Measurements from ENCODE around the gene TYRO3. TPM values are rescaled to one million over a fixed set of nuclear protein-coding genes. Genes with fewer than 3 reads are reported as not detected.
"Not testable (repeated sequence)": the region's sequence is repeated elsewhere in the genome, so short reads cannot be mapped to it uniquely, and the experiment has no call there.

Gene TYRO3
- total RNA-seq, 1 experiment from 2014 or later: 0.37 TPM

DNA sequence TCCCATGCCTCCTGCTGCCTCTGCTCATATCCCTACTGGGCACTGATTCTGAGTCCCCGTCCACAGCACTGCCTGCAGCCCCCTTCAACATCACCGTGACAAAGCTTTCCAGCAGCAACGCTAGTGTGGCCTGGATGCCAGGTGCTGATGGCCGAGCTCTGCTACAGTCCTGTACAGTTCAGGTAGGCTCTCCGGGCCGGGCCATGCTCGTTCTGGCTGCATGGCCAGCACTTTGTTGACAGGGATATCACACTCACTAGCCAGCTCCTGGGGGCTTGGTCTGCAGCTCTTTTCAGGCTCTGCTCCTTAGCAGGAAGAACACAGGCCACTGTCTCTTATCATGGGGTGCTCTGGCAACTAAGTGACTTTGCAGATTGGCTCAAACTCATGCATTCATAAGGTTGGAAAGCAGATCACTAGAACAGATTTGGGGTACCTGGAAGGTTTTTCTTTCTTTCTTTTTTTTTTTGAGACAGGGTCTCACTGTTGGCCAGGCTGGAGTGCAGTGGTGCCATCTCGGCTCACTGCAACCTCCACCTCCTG lies 6.0 kb downstream of the TYRO3 start:
- DNase-seq: no peak
- Histone ChIP-seq H4K20me1 (ENCODE audit: insufficient read depth, low read depth, low read length) (no peaks in the 10 kb centered on the region), H3K9me3 (ENCODE audit: low read length) (no peaks in the 10 kb centered on the region), H3K36me3 (ENCODE audit: insufficient read depth, low read length) (no peaks in the 10 kb centered on the region), H3K4me2 (ENCODE audit: low read depth, low read length, poor library complexity, severe bottlenecking) (no peak overlapping the region), H3K79me2 (ENCODE audit: low read length) (no peaks in the 10 kb centered on the region), H3K9ac (ENCODE audit: low read length) (no peak overlapping the region), H2AFZ (ENCODE audit: low read length) (no peak overlapping the region), H3K27me3 (ENCODE audit: low read length) (no peaks in the 10 kb centered on the region), H3K9me2 (replicated peaks; ENCODE audit: insufficient read depth, low read length) (no peaks in the 10 kb centered on the region), H3K4me3 (ENCODE audit: low read length) (no peak overlapping the region), H3K4me1 (ENCODE audit: low read length) (no peaks in the 10 kb centered on the region), H3K27ac (ENCODE audit: low read length) (no peak overlapping the region)

DNA sequence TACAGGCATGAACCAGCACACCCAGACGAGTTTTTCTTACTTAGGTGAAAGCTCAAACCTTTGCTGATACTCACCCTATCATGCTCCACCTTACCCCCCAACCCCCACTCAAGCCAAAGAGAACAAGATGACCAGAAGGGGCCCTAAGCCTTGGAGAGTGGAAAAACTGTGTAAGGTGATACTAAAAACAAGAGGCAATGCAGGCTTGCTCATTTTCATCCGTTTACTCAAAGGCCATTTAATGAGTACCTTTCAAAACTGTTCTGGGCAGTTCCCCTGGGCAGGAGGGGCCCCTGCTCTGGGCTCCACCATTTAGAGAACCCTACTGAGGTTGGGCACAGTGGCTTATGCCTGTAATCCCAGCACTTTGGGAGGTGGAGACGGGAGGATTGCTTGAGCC lies 6.7 kb downstream of the TYRO3 start:
- DNase-seq: no peak
- no peaks in the 10 kb centered on the region for H4K20me1 ChIP-seq (ENCODE audit: insufficient read depth, low read depth, low read length)
- H3K27ac ChIP-seq (ENCODE audit: low read length): no peak overlapping the region
- H3K9ac ChIP-seq (ENCODE audit: low read length): no peak overlapping the region
- no peaks in the 10 kb centered on the region for H3K9me3 ChIP-seq (ENCODE audit: low read length)
- no peaks in the 10 kb centered on the region for H3K9me2 ChIP-seq (replicated peaks; ENCODE audit: insufficient read depth, low read length)
- H3K79me2 ChIP-seq (ENCODE audit: low read length): no peaks in the 10 kb centered on the region
- H3K4me3 ChIP-seq (ENCODE audit: low read length): no peak overlapping the region
- no peaks in the 10 kb centered on the region for H3K27me3 ChIP-seq (ENCODE audit: low read length)
- H3K4me2 ChIP-seq (ENCODE audit: low read depth, low read length, poor library complexity, severe bottlenecking): no peak overlapping the region
- H3K36me3 ChIP-seq (ENCODE audit: insufficient read depth, low read length): no peaks in the 10 kb centered on the region
- no peak overlapping the region for H2AFZ ChIP-seq (ENCODE audit: low read length)
- H3K4me1 ChIP-seq (ENCODE audit: low read length): no peaks in the 10 kb centered on the region

DNA sequence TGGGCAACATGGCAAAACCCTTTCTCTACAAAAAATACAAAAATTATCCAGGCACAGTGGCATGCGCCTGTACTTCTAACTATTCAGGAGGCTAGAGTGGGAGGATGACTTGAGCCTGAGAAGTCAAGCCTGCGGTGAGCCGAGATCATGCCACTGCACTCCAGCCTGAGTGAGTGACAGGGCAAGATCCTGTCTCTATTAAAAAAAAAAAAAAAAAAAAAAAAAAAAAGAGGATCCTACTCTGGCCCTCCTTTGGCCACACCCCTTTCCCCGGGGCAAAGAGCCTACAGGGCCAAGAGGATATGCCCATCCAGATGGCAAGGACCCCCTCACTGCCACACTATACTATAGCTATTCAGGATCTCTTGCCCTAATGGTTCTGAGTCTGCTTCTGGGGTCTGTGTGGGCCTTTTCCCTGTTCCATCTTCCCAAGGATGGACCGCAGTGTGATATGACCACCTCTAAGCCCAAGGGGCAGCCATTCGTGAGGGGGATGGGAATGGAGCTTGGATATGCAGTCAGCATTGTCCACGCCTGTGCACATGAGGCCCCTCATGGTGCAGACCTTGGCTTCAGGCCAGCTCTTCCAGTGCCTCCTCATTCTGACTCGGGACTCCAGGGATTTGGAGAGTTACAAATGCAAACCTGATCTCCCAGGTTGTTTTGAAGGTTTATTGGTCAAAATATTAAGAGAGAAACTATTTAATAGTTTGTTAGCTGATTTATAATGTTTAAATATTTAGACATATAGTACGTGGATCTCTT lies 7.3 kb downstream of the TYRO3 start:
- Histone ChIP-seq H3K9ac (ENCODE audit: low read length) (no peak overlapping the region), H3K36me3 (ENCODE audit: insufficient read depth, low read length) (no peaks in the 10 kb centered on the region), H3K4me2 (ENCODE audit: low read depth, low read length, poor library complexity, severe bottlenecking) (no peak overlapping the region)

DNA sequence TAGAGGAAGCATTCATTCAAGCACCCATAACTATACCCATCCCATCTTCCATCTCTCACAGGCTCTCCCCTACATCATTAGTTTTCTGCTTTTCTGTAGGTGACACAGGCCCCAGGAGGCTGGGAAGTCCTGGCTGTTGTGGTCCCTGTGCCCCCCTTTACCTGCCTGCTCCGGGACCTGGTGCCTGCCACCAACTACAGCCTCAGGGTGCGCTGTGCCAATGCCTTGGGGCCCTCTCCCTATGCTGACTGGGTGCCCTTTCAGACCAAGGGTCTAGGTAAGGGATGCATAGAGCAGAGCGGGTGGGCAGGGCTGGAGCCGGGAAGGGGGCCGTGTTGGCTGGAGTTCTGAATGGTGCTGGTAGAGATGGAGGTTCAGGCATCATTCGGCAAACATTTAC lies 8.2 kb downstream of the TYRO3 start:
- Histone ChIP-seq H3K9ac (ENCODE audit: low read length) (no peak overlapping the region), H3K79me2 (ENCODE audit: low read length) (no peaks in the 10 kb centered on the region), H3K4me1 (ENCODE audit: low read length) (no peaks in the 10 kb centered on the region), H3K27ac (ENCODE audit: low read length) (no peak overlapping the region), H3K27me3 (ENCODE audit: low read length) (no peaks in the 10 kb centered on the region), H2AFZ (ENCODE audit: low read length) (no peak overlapping the region), H3K36me3 (ENCODE audit: insufficient read depth, low read length) (no peaks in the 10 kb centered on the region), H3K4me3 (ENCODE audit: low read length) (no peak overlapping the region), H3K4me2 (ENCODE audit: low read depth, low read length, poor library complexity, severe bottlenecking) (no peak overlapping the region), H3K9me2 (replicated peaks; ENCODE audit: insufficient read depth, low read length) (no peaks in the 10 kb centered on the region), H4K20me1 (ENCODE audit: insufficient read depth, low read depth, low read length) (no peaks in the 10 kb centered on the region), H3K9me3 (ENCODE audit: low read length) (no peaks in the 10 kb centered on the region)
- no peak for DNase-seq

More for the DNA sequence above, 7.3 kb downstream of the TYRO3 start:
- no peaks in the 10 kb centered on the region for H3K9me3 ChIP-seq (ENCODE audit: low read length)
- DNase-seq: no peak
- no peaks in the 10 kb centered on the region for H3K79me2 ChIP-seq (ENCODE audit: low read length)
- H3K4me1 ChIP-seq (ENCODE audit: low read length): no peaks in the 10 kb centered on the region
- no peak overlapping the region for H3K4me3 ChIP-seq (ENCODE audit: low read length)
- no peaks in the 10 kb centered on the region for H3K27me3 ChIP-seq (ENCODE audit: low read length)
- H3K27ac ChIP-seq (ENCODE audit: low read length): no peak overlapping the region
- H3K9me2 ChIP-seq (replicated peaks; ENCODE audit: insufficient read depth, low read length): no peaks in the 10 kb centered on the region
- no peaks in the 10 kb centered on the region for H4K20me1 ChIP-seq (ENCODE audit: insufficient read depth, low read depth, low read length)
- no peak overlapping the region for H2AFZ ChIP-seq (ENCODE audit: low read length)

DNA sequence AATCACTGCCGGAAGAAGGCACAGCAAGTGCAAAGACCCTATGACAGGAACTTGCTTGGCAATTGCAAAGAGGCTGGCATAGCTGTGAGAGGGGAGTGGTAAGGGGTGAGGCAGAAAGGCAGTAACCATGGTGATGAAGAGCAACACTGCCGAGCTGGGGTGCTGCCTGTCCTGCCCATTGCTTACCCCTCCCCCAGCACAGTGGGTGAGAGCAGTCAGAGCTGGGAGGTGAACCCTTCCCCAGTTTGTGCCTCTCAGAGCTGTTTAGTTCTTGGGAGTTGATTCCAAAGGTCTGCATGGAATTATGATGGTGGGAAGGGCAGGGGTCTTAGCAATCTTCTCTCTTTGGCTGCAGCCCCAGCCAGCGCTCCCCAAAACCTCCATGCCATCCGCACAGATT lies 8.8 kb downstream of the TYRO3 start:
- no peak overlapping the region for H3K4me3 ChIP-seq (ENCODE audit: low read length)
- H3K27ac ChIP-seq (ENCODE audit: low read length): no peak overlapping the region
- no peak overlapping the region for H3K4me2 ChIP-seq (ENCODE audit: low read depth, low read length, poor library complexity, severe bottlenecking)
- no peaks in the 10 kb centered on the region for H3K9me2 ChIP-seq (replicated peaks; ENCODE audit: insufficient read depth, low read length)
- no peak for DNase-seq
- H2AFZ ChIP-seq (ENCODE audit: low read length): no peak overlapping the region
- no peaks in the 10 kb centered on the region for H3K27me3 ChIP-seq (ENCODE audit: low read length)
- no peaks in the 10 kb centered on the region for H4K20me1 ChIP-seq (ENCODE audit: insufficient read depth, low read depth, low read length)
- no peaks in the 10 kb centered on the region for H3K79me2 ChIP-seq (ENCODE audit: low read length)
- H3K4me1 ChIP-seq (ENCODE audit: low read length): no peaks in the 10 kb centered on the region
- no peak overlapping the region for H3K9ac ChIP-seq (ENCODE audit: low read length)
- no peaks in the 10 kb centered on the region for H3K9me3 ChIP-seq (ENCODE audit: low read length)
- H3K36me3 ChIP-seq (ENCODE audit: insufficient read depth, low read length): no peaks in the 10 kb centered on the region

DNA sequence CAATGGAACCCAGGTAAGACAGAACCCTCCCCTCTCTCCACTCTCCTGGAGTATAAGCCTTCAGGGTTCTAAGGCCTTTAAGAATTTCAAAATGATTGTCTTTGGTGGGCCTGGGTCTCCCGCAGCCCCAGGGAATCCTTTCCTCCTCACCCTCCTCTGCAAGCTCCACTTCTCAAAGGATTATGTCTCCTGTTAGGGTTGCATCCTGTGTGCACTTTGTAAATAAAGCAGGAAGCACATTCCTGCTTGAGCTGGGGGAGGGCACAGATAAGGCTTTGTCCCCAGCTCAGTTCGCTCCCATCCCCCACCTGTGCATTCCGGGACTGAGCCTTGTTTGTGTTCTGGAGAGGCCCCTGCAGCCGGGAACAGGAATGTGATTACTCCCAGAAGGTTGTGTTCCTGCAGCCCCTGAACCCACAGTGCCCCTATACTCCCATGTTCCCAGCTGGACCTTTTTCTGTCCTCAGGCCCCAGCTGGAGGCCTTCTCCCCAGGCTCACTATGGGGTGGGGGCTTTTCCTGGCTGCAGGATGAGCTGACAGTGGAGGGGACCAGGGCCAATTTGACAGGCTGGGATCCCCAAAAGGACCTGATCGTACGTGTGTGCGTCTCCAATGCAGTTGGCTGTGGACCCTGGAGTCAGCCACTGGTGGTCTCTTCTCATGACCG lies 9.5 kb downstream of the TYRO3 start:
- Histone ChIP-seq H3K27ac (ENCODE audit: low read length) (no peak overlapping the region), H3K4me2 (ENCODE audit: low read depth, low read length, poor library complexity, severe bottlenecking) (no peak overlapping the region)

DNA sequence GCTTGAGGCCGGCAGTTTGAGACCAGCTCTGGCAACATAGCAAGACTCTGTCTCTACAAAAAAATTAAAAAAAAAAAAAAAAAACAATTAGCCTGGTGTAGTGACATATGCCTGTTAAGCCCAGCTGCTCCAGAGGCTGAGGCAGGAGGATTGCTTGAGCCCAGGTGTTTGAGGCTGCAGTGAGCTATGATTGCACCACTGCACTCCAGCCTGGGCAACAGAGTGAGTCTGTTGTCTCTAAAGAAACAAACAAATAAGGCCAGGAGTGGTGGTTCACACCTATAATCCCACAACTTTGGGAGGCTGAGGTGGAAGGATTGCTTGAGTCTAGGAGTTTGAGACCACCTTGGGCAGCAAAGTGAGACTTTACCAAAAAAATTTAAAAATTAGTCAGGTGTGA lies 10.2 kb downstream of the TYRO3 start:
- not testable (repeated sequence) for H3K79me2 ChIP-seq (ENCODE audit: low read length); H3K27me3 ChIP-seq (ENCODE audit: low read length); H3K27ac ChIP-seq (ENCODE audit: low read length); H2AFZ ChIP-seq (ENCODE audit: low read length); H3K9me2 ChIP-seq (replicated peaks; ENCODE audit: insufficient read depth, low read length); DNase-seq; H3K36me3 ChIP-seq (ENCODE audit: insufficient read depth, low read length); H3K9ac ChIP-seq (ENCODE audit: low read length); H3K4me3 ChIP-seq (ENCODE audit: low read length); H3K9me3 ChIP-seq (ENCODE audit: low read length); H3K4me1 ChIP-seq (ENCODE audit: low read length); H3K4me2 ChIP-seq (ENCODE audit: low read depth, low read length, poor library complexity, severe bottlenecking); H4K20me1 ChIP-seq (ENCODE audit: insufficient read depth, low read depth, low read length)

More for the DNA sequence above, 9.5 kb downstream of the TYRO3 start:
- Histone ChIP-seq H3K9me2 (replicated peaks; ENCODE audit: insufficient read depth, low read length) (no peaks in the 10 kb centered on the region), H2AFZ (ENCODE audit: low read length) (no peak overlapping the region), H3K79me2 (ENCODE audit: low read length) (no peaks in the 10 kb centered on the region), H3K9ac (ENCODE audit: low read length) (no peak overlapping the region), H3K4me3 (ENCODE audit: low read length) (no peak overlapping the region), H3K36me3 (ENCODE audit: insufficient read depth, low read length) (no peaks in the 10 kb centered on the region), H3K4me1 (ENCODE audit: low read length) (no peaks in the 10 kb centered on the region), H3K27me3 (ENCODE audit: low read length) (no peaks in the 10 kb centered on the region), H3K9me3 (ENCODE audit: low read length) (no peaks in the 10 kb centered on the region), H4K20me1 (ENCODE audit: insufficient read depth, low read depth, low read length) (no peaks in the 10 kb centered on the region)
- DNase-seq: no peak

DNA sequence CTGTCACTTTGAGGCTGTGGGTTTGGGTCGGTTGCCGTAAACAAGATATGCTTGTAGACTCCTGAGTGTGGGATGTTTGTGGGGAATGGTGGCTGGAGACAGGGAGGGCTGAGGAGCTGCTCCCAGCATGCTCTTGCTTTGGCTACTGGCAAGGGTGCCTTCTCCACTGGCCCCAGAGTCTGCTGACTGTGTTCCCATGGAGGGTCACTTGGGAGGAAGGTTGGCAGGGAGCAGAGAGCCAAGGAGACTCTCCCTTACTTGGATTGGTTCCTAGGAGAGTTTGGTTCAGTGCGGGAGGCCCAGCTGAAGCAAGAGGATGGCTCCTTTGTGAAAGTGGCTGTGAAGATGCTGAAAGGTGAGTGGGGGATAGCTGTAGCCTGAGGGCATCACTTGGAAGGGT lies 11.8 kb downstream of the TYRO3 start:
- Histone ChIP-seq H3K36me3 (ENCODE audit: insufficient read depth, low read length) (no peaks in the 10 kb centered on the region), H2AFZ (ENCODE audit: low read length) (no peak overlapping the region), H3K9ac (ENCODE audit: low read length) (no peak overlapping the region), H3K4me3 (ENCODE audit: low read length) (no peak overlapping the region), H4K20me1 (ENCODE audit: insufficient read depth, low read depth, low read length) (no peaks in the 10 kb centered on the region), H3K9me2 (replicated peaks; ENCODE audit: insufficient read depth, low read length) (no peaks in the 10 kb centered on the region), H3K27ac (ENCODE audit: low read length) (no peak overlapping the region), H3K4me2 (ENCODE audit: low read depth, low read length, poor library complexity, severe bottlenecking) (no peak overlapping the region), H3K79me2 (ENCODE audit: low read length) (no peaks in the 10 kb centered on the region), H3K27me3 (ENCODE audit: low read length) (no peaks in the 10 kb centered on the region), H3K4me1 (ENCODE audit: low read length) (no peaks in the 10 kb centered on the region), H3K9me3 (ENCODE audit: low read length) (no peaks in the 10 kb centered on the region)
- no peak for DNase-seq
